PFSK-1 (cell line): ENCODE measurements around the gene CDIPT.

Source experiments
- FOXP2 ChIP-seq: optimal IDR thresholded peaks from 2 replicates; pipeline ENCODE3; 2011; ENCODE audit warnings: borderline replicate concordance, control low read depth, inconsistent platforms; ENCODE audit not compliant: insufficient read depth; ENCODE audit errors: extremely low read length, extremely low read depth
- POLR2AphosphoS5 ChIP-seq: IDR thresholded peaks from 2 replicates; pipeline ENCODE4 v1.6.1; 2012; ENCODE audit warnings: low read depth, mild to moderate bottlenecking, control low read depth, low read length, moderate library complexity
- REST ChIP-seq, 2 experiments: IDR thresholded peaks; 2 replicates each; pipeline versions ENCODE4 v1.6.1 to v1.8.0; 2011 to 2012; ENCODE audit warnings: low read depth in 2 of 2, low read length in 2 of 2, control low read depth in 1 of 2, inconsistent platforms in 1 of 2, mild to moderate bottlenecking in 1 of 2, moderate library complexity in 1 of 2; ENCODE audit not compliant: insufficient read depth in 1 of 2
- SIN3A ChIP-seq: IDR thresholded peaks from 2 replicates; pipeline ENCODE4 v1.6.1; 2012; ENCODE audit warnings: mild to moderate bottlenecking, low read length, moderate library complexity, borderline replicate concordance; ENCODE audit not compliant: insufficient read depth
- TAF1 ChIP-seq: IDR thresholded peaks from 2 replicates; pipeline ENCODE4 v1.6.1; 2012; ENCODE audit warnings: low read length, control low read depth, borderline replicate concordance; ENCODE audit not compliant: insufficient read depth

Gene CDIPT

GRCh38 chr16:29840240-29840639 is 22.8 kb downstream of the CDIPT start:
- TF ChIP-seq TAF1 = no peak

GRCh38 chr16:29839822-29840221 is 23.2 kb downstream of the CDIPT start:
- TF ChIP-seq REST (IDR thresholded peaks at IDR 0.05; ENCODE audit: insufficient read depth in 1 of 2, low read depth in 2 of 2, low read length in 2 of 2) = no peak
- TF ChIP-seq SIN3A = no peak
- TF ChIP-seq TAF1 = no peak
- TF ChIP-seq POLR2AphosphoS5 = no peak
- no peak for TF ChIP-seq FOXP2

- TF ChIP-seq REST (IDR thresholded peaks at IDR 0.05; ENCODE audit: insufficient read depth in 1 of 2, low read depth in 2 of 2, low read length in 2 of 2) (no peak), SIN3A (no peak), FOXP2 (no peak), TAF1 (no peak), POLR2AphosphoS5 (no peak)
These were observed 25.2 kb downstream of the CDIPT start for GRCh38 chr16:29837841-29838240.

- no peak for TF ChIP-seq POLR2AphosphoS5
- TF ChIP-seq TAF1 = no peak
- no peak for TF ChIP-seq REST (IDR thresholded peaks at IDR 0.05; ENCODE audit: insufficient read depth in 1 of 2, low read depth in 2 of 2, low read length in 2 of 2)
- TF ChIP-seq FOXP2 = no peak
- TF ChIP-seq SIN3A = no peak
These were observed 26.4 kb downstream of the CDIPT start for GRCh38 chr16:29836623-29837022.

- TF ChIP-seq SIN3A (no peak), FOXP2 (no peak)
These were observed 27.1 kb downstream of the CDIPT start for GRCh38 chr16:29835926-29836325.

GRCh38 chr16:29834079-29834478 is 28.9 kb downstream of the CDIPT start:
- TF ChIP-seq TAF1 (no peak), REST (IDR thresholded peaks at IDR 0.05; ENCODE audit: insufficient read depth in 1 of 2, low read depth in 2 of 2, low read length in 2 of 2) (no peak), FOXP2 (no peak), SIN3A (no peak), POLR2AphosphoS5 (no peak)
